Endothelial cell of umbilical vein (primary cell): ENCODE measurements around the gene UMPS. TPM values are rescaled to one million over a fixed set of nuclear protein-coding genes. Genes with fewer than 3 reads are reported as not detected.

Experiments used
- BruUV-seq: library from RNA; stranded (reverse); fragments of 400-500 nt; replicated peaks from 2 replicates; lab custom pipeline; 2021; lab: Mats Ljungman, UMichigan
- CTCF ChIA-PET: fragments of 300-600, 350-600 bp; sonication (Branson Sonifier 250); formaldehyde crosslinking; loops from one replicate; lab custom pipeline; 2021; ENCODE audit warnings: antibody characterized with exemption, inconsistent platforms; lab: Charles Lee
- POLR2A ChIA-PET: fragments of 300-600, 350-600 bp; sonication (Branson Sonifier 250); formaldehyde crosslinking; loops from one replicate; lab custom pipeline; 2021; ENCODE audit warnings: antibody characterized with exemption, inconsistent platforms; lab: Charles Lee
- DNase-seq: peaks from one replicate; pipeline ENCODE4 v3.0.0-alpha.2; 2011; ENCODE audit warnings: low read depth, low spot score
- FAIRE-seq: peaks from 2 replicates; lab custom pipeline; 2011; peaks lifted over from hg19 to GRCh38; lab: Jason Lieb, UNC
- H2AFZ ChIP-seq: 2 replicates; pipeline ENCODE4 v1.6.0; 2012; ENCODE audit warnings: low read depth, low read length, control low read depth, inconsistent platforms
- H3K27ac ChIP-seq: 2 replicates; pipeline ENCODE4 v1.5.1; 2011; ENCODE audit warnings: low read depth, mild to moderate bottlenecking, control low read depth, low read length, moderate library complexity; ENCODE audit not compliant: insufficient read depth
- H3K27me3 ChIP-seq, 2 experiments: 2 replicates each; pipeline versions ENCODE4 v1.6.0 to v1.6.1; 2011; ENCODE audit warnings: low read length in 2 of 2, mixed read lengths in 1 of 2; ENCODE audit not compliant: control insufficient read depth in 2 of 2, insufficient read depth in 2 of 2
- H3K36me3 ChIP-seq, 2 experiments: 2 replicates in 1 of 2; 3 replicates in 1 of 2; pipeline ENCODE4 v1.5.1; 2011; ENCODE audit warnings: low read length in 2 of 2, mild to moderate bottlenecking in 1 of 2, moderate library complexity in 1 of 2; ENCODE audit not compliant: control insufficient read depth in 2 of 2, insufficient read depth in 2 of 2; ENCODE audit errors: extremely low read depth in 1 of 2
- H3K4me1 ChIP-seq: 3 replicates; pipeline ENCODE4 v1.5.1; 2011; ENCODE audit warnings: mild to moderate bottlenecking, low read length; ENCODE audit not compliant: control insufficient read depth, insufficient read depth; ENCODE audit errors: extremely low read depth
- H3K4me2 ChIP-seq: 2 replicates; pipeline ENCODE4 v1.6.1; 2011; ENCODE audit warnings: low read length, control low read depth, mixed read lengths; ENCODE audit not compliant: insufficient read depth
- H3K4me3 ChIP-seq, 3 experiments: fragments of 200-600 bp in 1 of 3; sonication (generic), shearing (Covaris generic) in 1 of 3; replicated peaks in 1 of 3; 2 replicates each; pipeline ENCODE4 v1.5.1; 2011 to 2016; ENCODE audit warnings: control low read depth in 3 of 3, low read length in 3 of 3, mild to moderate bottlenecking in 2 of 3, inconsistent platforms in 1 of 3, low read depth in 1 of 3, moderate library complexity in 1 of 3; ENCODE audit not compliant: insufficient read depth in 1 of 3
- H3K79me2 ChIP-seq: 2 replicates; pipeline ENCODE4 v1.6.0; 2012; ENCODE audit warnings: low read length, inconsistent platforms; ENCODE audit not compliant: control insufficient read depth, insufficient read depth
- H3K9ac ChIP-seq: replicated peaks from 2 replicates; pipeline ENCODE3; 2011; ENCODE audit warnings: low read length, control low read depth; ENCODE audit not compliant: insufficient read depth; ENCODE audit errors: extremely low read depth
- H3K9me1 ChIP-seq: replicated peaks from 3 replicates; pipeline ENCODE4 v1.6.0; 2011; ENCODE audit warnings: mild to moderate bottlenecking, low read length; ENCODE audit not compliant: control insufficient read depth, insufficient read depth; ENCODE audit errors: extremely low read depth
- H3K9me3 ChIP-seq: replicated peaks from 2 replicates; pipeline ENCODE4 v1.5.1; 2012; ENCODE audit warnings: low read length, inconsistent platforms; ENCODE audit not compliant: control insufficient read depth, insufficient read depth
- H4K20me1 ChIP-seq: replicated peaks from 2 replicates; pipeline ENCODE3; 2011; ENCODE audit warnings: mild to moderate bottlenecking, low read length; ENCODE audit not compliant: control insufficient read depth, insufficient read depth; ENCODE audit errors: extremely low read depth
- CTCF ChIP-seq, 2 donors: IDR thresholded peaks; 1 replicate in 1 of 2; 2 replicates in 1 of 2; pipeline ENCODE4 v1.5.1; 2011; ENCODE audit warnings: low read length in 2 of 2, mild to moderate bottlenecking in 2 of 2, moderate library complexity in 2 of 2, control low read depth in 1 of 2, inconsistent platforms in 1 of 2, low read depth in 1 of 2; ENCODE audit not compliant: insufficient read depth in 1 of 2; ENCODE audit errors: extremely low read depth in 1 of 2
- EZH2 ChIP-seq: IDR thresholded peaks from 2 replicates; pipeline ENCODE4 v1.6.1; 2012; ENCODE audit warnings: borderline replicate concordance, low read depth, mild to moderate bottlenecking, moderate library complexity, low read length, inconsistent platforms; ENCODE audit not compliant: severe bottlenecking
- FOS ChIP-seq: IDR thresholded peaks from 2 replicates; pipeline ENCODE4 v1.6.1; 2011; ENCODE audit warnings: mild to moderate bottlenecking, low read length, moderate library complexity, borderline replicate concordance; ENCODE audit not compliant: insufficient read depth
- GATA2 ChIP-seq: IDR thresholded peaks from 2 replicates; pipeline ENCODE4 v1.7.0; 2011; ENCODE audit warnings: low read depth, mild to moderate bottlenecking, moderate library complexity, mixed read lengths, low read length; ENCODE audit not compliant: insufficient read length, insufficient read depth
- JUN ChIP-seq: IDR thresholded peaks from 2 replicates; pipeline ENCODE4 v1.6.1; 2011; ENCODE audit warnings: borderline replicate concordance, low read depth; ENCODE audit not compliant: insufficient read length, insufficient read depth
- MAX ChIP-seq: IDR thresholded peaks from 2 replicates; pipeline ENCODE4 v1.6.1; 2011; ENCODE audit not compliant: insufficient read depth, insufficient read length
- MYC ChIP-seq: IDR thresholded peaks from one replicate; pipeline ENCODE4 v1.6.1; 2011; ENCODE audit warnings: mild to moderate bottlenecking, low read depth, low read length
- POLR2A ChIP-seq: IDR thresholded peaks from 2 replicates; pipeline ENCODE4 v1.6.1; 2012; ENCODE audit warnings: low read depth, mild to moderate bottlenecking, control low read depth, low read length
- POLR2AphosphoS5 ChIP-seq: IDR thresholded peaks from 2 replicates; pipeline ENCODE4 v1.6.1; 2012; ENCODE audit warnings: low read depth, mild to moderate bottlenecking, control low read depth, low read length, moderate library complexity; ENCODE audit not compliant: insufficient read depth
- dilution Hi-C: fragments of 300-500 bp; cut with MboI; formaldehyde crosslinking; loops from one replicate; pipeline ENCODE4 v1.15.0; 2019; ENCODE audit warnings: low sequenced_read_pairs; ENCODE audit not compliant: extremely low pct_ligation_motif_present
- intact Hi-C: fragments of 100-400 bp; cut with micrococcal nuclease; formaldehyde crosslinking; loops from one replicate; pipeline ENCODE4 v1.10.0; 2022
- polyA plus RNA-seq, 4 experiments: library from polyadenylated mRNA; depleted of rRNA in 3 of 4; stranded (reverse) in 3 of 4; unstranded in 1 of 4; fragments of >200 nt; gene quantifications; 2 replicates each; pipeline versions ENCODE4 v1.2.1 to v1.2.3, GENCODE V29; 2011 to 2012; ENCODE audit warnings: missing spikeins in 1 of 4
- total RNA-seq: library from RNA; stranded (reverse); gene quantifications from 2 replicates; pipeline ENCODE4 v1.2.3, GENCODE V29; 2021

Gene UMPS
- total and polyA plus RNA-seq, 2 donors (not counting 3 experiments of a cell fraction or from before 2014, with no cell fraction given) = 38.6 to 50.2 TPM

GRCh38 chr3:124773351-124774326, 43.4 kb downstream of the UMPS start:
- Histone ChIP-seq H3K4me1 (peaks cover 63% of the 10 kb centered on the region), H3K9me3 (no peaks in the 10 kb centered on the region), H3K79me2 (no peaks in the 10 kb centered on the region), H3K9me1 (no peaks in the 10 kb centered on the region), H3K27me3 (no peaks in the 10 kb centered on the region), H3K4me2 (peak overlapping the region; percentile 18), H4K20me1 (no peaks in the 10 kb centered on the region), H3K9ac (peak overlapping the region; percentile 6), H2AFZ (no peak overlapping the region), H3K4me3 (no peak overlapping the region), H3K36me3 (no peaks in the 10 kb centered on the region), H3K27ac (peak overlapping the region; percentile 70)
- dilution Hi-C loops = loop anchor here (25.0 kb wide), 1 partner anchor 114 kb away; the partner anchor contains the start of gene ITGB5
- CTCF ChIA-PET = interaction anchor here (0.6 to 1.8 kb wide), 6 partner anchors 13 to 837 kb away, joined by 3 to 19 read pairs (median 4); no protein-coding TSS in a partner anchor
- TF ChIP-seq POLR2A (no peak), GATA2 (no peak), EZH2 (no peak), JUN (no peak), CTCF (IDR thresholded peaks at IDR 0.05; ENCODE audit: extremely low read depth in 1 of 2, insufficient read depth in 1 of 2, low read depth in 1 of 2, low read length in 2 of 2) (no peak), FOS (no peak), MYC (no peak), MAX (no peak), POLR2AphosphoS5 (no peak)
- intact Hi-C loops = loop anchor here (10.0 kb wide), 1 partner anchor 281 kb away; the partner anchor contains the start of gene HEG1
- POLR2A ChIA-PET = no interaction called here
- FAIRE-seq (no peak), DNase-seq (no peak)
- no TSS peak for BruUV-seq
